DLD1 (cell line): ENCODE measurements around the gene STON1.
"Not testable (repeated sequence)": the region's sequence is repeated elsewhere in the genome, so short reads cannot be mapped to it uniquely, and the experiment has no call there.

Experiments
- in situ Hi-C: cut with HindIII; loops from 2 replicates; pipeline ENCODE4 v1.10.0; 2017; ENCODE audit warnings: low sequenced_read_pairs

Gene STON1

DNA sequence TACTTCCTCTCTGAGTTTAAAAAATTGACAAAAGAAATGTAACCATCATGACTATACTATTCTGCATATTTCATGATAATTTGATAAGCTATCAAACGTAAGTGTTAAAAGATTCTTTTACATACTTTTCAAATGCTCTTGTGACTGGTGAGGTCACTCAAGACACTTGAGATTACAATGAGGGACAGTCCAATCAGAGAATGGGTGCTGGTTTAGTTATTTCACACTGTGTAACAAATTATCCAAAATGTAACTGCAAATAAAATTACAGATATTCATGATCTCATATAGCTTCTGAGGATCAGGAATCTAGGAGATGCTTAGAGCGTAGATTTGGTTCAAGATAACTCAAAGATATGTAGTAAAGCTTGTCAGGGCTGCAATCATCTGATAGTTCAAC lies 83.3 kb downstream of the STON1 start:
- in situ Hi-C loops: loop anchor here (10.0 kb wide), 1 partner anchor 302 kb away; no protein-coding TSS in a partner anchor

DNA sequence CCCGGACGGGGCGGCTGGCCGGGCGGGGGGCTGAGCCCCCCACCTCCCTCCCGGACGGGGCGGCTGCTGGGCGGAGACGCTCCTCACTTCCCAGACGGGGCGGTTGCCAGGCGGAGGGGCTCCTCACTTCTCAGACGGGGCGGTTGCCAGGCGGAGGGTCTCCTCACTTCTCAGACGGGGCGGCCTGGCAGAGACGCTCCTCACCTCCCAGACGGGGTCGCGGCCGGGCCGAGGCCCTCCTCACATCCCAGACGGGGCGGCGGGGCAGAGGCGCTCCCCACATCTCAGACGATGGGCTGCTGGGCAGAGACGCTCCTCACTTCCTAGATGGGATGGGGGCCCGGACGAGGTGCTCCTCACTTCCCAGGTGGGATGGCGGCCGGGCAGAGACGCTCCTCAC lies 84.6 kb downstream of the STON1 start:
- in situ Hi-C loops: loop anchor here (10.0 kb wide), 1 partner anchor 300 kb away; no protein-coding TSS in a partner anchor

DNA sequence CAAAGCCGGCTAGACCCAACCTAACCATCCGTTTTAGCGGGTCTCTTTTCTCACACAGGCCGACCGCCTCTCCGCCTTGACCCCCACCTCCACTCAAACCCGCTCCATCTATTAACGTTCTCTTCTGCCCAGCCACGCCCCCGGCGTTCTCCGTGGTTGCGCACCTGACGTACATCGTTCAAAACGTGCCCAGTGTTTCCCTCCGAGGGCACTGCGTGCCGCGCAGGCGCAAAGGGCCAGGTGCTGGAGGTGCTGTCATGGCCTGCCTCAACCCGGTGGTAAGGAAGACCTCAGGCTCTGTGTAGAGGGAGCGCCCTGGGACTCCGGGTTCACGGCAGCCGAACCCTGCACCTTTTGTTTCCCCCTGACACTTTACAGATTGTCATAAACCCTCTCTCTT lies 87.7 kb downstream of the STON1 start, which contains the start of gene GTF2A1L:
Gene GTF2A1L (plus strand): TSS at position 239 of the 400 bp plus-strand sequence. CDS start 19 bp downstream, at position 258.
- in situ Hi-C loops: loop anchor here (10.0 kb wide), 1 partner anchor 297 kb away; no protein-coding TSS in a partner anchor

DNA sequence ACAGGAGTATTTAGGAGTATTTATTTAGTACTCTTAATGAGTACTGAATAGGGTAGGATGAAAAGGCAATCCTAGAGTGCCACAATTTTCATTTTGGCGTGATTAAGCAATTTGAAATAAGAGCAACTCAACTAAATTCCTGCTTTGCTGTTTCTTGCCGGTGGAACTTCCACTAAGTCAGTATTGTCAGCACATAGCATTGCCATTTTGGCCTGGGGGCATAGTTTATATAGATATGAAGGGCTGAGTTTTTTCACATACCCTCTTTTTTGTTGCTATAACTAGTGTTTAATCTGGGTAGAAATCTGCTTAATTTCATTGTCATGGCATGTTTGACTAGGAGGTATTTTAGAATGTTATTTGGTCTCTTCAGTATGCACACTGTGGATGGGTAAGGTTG lies 89.6 kb downstream of the STON1 start:
- in situ Hi-C loops: loop anchor here (10.0 kb wide), 1 partner anchor 295 kb away; no protein-coding TSS in a partner anchor

DNA sequence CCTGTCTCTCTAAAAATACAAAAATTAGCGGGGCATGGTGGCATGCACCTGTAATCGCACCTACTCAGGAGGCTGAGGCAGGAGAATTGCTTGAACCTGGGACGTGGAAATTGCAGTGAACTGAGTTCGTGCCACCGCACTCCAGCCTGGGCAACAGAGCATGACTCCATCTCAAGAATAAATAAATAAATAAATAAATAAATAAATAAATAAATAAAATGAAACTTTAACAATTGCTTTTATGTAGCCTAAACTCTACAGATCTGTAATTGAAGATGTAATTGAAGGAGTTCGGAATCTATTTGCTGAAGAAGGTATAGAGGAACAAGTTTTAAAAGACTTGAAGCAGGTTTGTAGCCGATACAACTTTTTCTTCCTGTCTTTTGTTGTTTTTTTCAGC lies 90.7 kb downstream of the STON1 start:
- in situ Hi-C loops: no loop called here

DNA sequence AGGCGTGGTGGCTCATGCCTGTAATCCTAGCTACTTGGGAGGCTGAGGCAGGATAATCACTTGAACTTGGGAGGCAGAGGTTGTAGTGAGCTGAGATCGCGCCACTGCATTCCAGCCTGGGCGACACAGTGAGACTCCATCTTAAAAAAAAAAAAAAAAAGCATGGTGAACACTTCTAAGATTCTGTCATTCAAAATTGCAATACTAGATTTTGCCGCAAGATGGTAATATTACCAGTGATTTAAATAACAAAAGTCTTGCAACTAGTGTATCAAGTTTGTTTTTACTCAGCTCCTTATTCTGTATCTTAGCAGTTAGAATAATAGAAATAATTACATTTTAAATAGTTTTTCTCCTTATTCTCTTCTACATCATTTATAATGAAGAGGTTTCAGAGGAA lies 92.7 kb downstream of the STON1 start:
- in situ Hi-C loops: not testable (repeated sequence)

DNA sequence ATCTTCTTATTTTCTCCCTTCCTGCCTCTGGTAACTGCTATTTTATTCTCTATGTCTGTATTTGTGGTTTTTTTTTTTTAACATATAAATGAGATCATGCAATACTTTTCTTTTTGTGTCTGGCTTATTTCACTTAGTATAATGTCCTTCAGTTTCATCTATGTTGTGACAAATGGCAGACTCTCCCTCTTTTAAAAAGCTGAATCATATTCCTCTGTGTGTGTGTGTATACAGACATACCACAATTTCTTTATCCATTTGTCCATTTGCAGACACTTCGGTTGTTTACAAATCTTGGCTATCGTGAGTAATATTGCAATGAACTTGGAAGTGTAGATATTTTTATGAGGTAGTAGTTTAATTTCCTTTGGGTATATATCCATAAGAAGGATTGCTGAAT lies 94.7 kb downstream of the STON1 start:
- in situ Hi-C loops: loop anchor here (25.0 kb wide), 1 partner anchor 113 kb away; no protein-coding TSS in a partner anchor

DNA sequence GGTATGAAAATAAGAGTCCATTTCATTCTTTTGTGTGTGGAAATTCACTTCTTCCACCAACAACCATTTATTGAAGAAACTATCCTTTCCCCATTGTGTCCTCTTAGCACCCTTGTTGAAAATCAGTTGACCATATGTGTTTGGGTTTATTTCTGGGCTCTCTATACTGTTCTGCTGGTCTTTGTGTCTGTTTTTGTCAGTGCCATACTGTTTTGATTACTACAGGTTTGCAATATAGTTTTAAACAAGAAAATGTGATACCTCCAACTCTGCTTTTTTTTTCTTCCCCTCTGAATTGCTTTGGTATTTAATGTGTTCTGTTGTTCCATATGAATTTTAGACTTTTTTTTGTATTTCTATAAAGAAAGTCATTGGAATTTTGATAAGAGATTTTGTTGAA lies 96.1 kb downstream of the STON1 start:
- in situ Hi-C loops: loop anchor here (25.0 kb wide), 1 partner anchor 111 kb away; no protein-coding TSS in a partner anchor

DNA sequence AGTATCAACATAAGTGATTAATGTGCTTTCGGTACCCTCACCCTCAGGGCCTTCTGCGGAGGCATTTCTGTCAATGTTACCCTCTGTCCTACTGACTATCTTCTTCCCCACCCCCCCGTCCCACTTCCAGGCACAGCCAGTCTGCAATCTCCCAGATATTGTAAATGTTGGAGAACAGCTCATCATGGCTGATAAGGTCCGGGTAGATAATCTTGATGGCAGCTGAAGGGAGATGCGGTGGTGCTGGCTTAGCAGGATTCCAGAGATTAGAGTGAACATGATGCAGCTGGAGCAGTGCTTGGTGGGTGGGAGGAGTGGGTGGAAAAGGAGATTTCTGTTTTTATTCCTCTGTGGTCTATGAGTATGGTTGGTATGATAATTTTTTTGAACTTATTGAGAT lies 103.2 kb downstream of the STON1 start:
- in situ Hi-C loops: loop anchor here (25.0 kb wide), 1 partner anchor 104 kb away; no protein-coding TSS in a partner anchor

DNA sequence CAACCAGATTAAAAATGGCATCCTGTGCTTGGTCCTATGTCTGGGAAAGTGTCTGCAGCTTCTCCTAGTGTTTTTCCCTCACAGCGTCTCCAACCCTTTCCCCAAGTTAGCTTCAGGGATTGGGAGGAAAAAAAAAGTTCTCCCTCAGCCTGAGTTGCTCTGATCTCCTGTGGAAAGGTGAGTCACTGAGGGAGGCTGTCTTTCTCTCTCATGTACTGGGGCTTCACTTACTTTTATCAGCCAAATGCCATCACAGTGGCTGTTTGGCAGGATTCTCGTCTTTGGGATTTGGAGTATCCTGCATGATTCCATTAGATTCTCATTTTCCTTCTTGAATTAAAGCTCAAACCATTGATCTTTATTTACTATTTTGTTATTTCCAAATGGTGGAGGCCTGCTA lies 105.8 kb downstream of the STON1 start:
- in situ Hi-C loops: loop anchor here (25.0 kb wide), 1 partner anchor 102 kb away; no protein-coding TSS in a partner anchor

DNA sequence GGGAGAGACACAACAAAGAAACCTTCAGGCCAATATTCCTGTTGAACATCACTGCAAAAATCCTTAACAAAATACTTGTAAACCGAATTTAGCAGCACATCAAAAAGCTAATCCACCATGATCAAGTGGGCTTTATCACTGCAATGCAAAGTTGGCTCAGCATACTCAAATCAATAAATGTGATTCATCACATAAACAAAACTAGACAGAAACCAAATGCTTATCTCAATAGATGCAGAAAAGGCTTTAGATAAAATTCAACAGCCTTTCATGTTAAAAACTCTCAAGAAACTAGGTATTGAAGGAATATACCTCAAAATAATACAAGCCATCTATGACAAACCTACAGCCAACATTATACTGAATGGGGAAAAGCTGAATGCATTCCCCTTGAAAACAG lies 108.3 kb downstream of the STON1 start:
- in situ Hi-C loops: loop anchor here (25.0 kb wide), 1 partner anchor 99 kb away; no protein-coding TSS in a partner anchor
